Measurements from ENCODE around the gene RAB19.
"Not testable (repeated sequence)": the region's sequence is repeated elsewhere in the genome, so short reads cannot be mapped to it uniquely, and the experiment has no call there.

The RAB19 gene

GRCh38 chr7:140453785-140454656 lies 50.2 kb downstream of the RAB19 start:
- not testable (repeated sequence) for DNase-seq (ENCODE audit: low spot score)

- DNase-seq (ENCODE audit: low spot score) = no peak
These were observed 50.8 kb downstream of the RAB19 start for GRCh38 chr7:140454657-140455015.

- DNase-seq (ENCODE audit: low spot score) = no peak
These were observed 51.9 kb downstream of the RAB19 start for GRCh38 chr7:140455743-140456142.

GRCh38 chr7:140456551-140457051 lies 52.7 kb downstream of the RAB19 start:
- no peak for DNase-seq (ENCODE audit: low spot score)

GRCh38 chr7:140458201-140458600 lies 54.3 kb downstream of the RAB19 start:
- no peak for DNase-seq (ENCODE audit: low spot score)

GRCh38 chr7:140458916-140459315 lies 55.1 kb downstream of the RAB19 start:
- DNase-seq (ENCODE audit: low spot score) = no peak

- no peak for DNase-seq (ENCODE audit: low spot score)
These were observed 59.3 kb downstream of the RAB19 start for GRCh38 chr7:140463111-140463510.

GRCh38 chr7:140475747-140476333 lies 72.0 kb downstream of the RAB19 start:
- peak; percentile 50 for DNase-seq (ENCODE audit: low spot score)

GRCh38 chr7:140476698-140477261 lies 72.9 kb downstream of the RAB19 start:
- DNase-seq (ENCODE audit: low spot score) = no peak
